Measurements from ENCODE around the gene CAB39.

CAB39 gene

DNA sequence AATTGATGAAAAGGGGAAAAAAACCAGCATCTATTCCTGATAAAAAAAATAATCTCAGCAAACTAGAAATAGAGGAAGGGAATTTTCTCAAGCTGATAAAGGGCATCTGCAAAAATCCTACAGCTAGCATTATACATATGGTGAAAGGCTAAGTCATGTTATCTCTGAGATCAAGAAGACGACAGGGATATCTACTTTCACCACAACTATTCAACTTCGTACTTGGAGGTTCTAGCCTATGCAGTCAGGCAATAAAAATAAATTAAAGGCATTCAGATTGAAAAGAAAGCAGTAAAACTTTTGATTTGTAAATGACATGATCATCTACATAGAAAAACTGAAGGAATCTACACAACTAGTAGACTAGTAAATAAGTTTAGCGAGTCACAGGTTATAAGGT lies 58.2 kb downstream of the CAB39 start:
- no peak for DNase-seq (ENCODE audit: low read depth)
- H3K4me3 ChIP-seq (ENCODE audit: low read depth, low read length), result no peak overlapping the region
- TF ChIP-seq, protein P1, sequence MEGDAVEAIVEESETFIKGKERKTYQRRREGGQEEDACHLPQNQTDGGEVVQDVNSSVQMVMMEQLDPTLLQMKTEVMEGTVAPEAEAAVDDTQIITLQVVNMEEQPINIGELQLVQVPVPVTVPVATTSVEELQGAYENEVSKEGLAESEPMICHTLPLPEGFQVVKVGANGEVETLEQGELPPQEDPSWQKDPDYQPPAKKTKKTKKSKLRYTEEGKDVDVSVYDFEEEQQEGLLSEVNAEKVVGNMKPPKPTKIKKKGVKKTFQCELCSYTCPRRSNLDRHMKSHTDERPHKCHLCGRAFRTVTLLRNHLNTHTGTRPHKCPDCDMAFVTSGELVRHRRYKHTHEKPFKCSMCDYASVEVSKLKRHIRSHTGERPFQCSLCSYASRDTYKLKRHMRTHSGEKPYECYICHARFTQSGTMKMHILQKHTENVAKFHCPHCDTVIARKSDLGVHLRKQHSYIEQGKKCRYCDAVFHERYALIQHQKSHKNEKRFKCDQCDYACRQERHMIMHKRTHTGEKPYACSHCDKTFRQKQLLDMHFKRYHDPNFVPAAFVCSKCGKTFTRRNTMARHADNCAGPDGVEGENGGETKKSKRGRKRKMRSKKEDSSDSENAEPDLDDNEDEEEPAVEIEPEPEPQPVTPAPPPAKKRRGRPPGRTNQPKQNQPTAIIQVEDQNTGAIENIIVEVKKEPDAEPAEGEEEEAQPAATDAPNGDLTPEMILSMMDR (IDR thresholded peaks at IDR 0.05; ENCODE audit: low read depth, low read length, missing control alignments), result no peak

DNA sequence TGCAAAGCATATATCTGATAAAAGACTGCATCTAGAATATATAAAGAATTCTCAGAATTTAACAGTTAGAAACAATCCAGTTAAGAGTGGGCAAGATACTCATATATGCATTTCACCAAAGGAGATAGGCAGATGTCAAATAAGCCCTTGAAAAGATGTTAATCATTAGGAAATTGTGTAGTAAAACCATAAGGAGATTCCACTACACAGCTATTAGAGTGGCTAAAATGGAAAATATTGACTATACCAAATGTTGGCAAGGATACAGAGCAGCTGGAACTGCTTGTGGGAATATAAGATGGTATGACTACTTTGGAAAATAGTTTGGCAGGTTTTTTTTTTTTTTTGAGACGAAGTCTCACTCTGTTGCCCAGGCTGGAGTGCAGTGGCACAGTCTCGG lies 59.5 kb downstream of the CAB39 start:
- TF ChIP-seq, protein P1 (IDR thresholded peaks at IDR 0.05; ENCODE audit: low read depth, low read length, missing control alignments), result no peak
- H3K4me3 ChIP-seq (ENCODE audit: low read depth, low read length), result no peak overlapping the region
- DNase-seq (ENCODE audit: low read depth), result no peak

DNA sequence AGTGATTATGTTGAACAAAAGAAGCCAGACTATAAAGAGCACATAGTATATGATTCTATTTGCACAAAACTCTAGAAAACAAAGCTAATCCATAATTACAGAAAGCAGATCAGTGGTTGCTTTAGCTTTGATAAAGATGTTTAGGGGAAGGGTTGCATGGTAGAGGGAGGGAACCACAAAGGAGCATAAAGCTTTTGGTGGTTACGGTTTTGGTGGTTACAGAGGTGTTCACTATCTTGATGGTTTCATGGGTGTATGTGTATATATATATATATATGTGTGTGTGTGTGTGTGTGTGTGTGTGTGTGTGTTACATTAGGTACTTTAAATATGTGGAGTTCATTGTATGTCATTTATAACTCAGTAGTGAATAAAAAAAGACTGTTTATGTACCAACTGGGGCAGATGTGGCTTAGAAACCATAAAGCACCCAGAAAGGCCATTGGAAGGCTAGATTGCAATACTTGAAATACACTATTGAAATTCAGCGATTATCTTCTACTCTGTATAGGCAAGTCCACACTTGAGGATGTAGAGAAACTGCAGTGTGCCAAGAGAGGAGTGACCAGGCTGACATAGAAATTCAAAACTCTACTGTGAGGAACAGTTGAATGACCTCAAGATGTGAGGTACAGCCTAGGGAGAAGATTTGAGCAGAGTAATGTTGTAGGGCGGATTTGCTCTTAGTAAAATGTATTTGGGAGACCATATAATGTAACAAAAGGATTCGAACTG lies 60.6 kb downstream of the CAB39 start:
- H3K4me3 ChIP-seq (ENCODE audit: low read depth, low read length), result no peak overlapping the region
- no peak for DNase-seq (ENCODE audit: low read depth)
- TF ChIP-seq, protein P1 (IDR thresholded peaks at IDR 0.05; ENCODE audit: low read depth, low read length, missing control alignments), result no peak

DNA sequence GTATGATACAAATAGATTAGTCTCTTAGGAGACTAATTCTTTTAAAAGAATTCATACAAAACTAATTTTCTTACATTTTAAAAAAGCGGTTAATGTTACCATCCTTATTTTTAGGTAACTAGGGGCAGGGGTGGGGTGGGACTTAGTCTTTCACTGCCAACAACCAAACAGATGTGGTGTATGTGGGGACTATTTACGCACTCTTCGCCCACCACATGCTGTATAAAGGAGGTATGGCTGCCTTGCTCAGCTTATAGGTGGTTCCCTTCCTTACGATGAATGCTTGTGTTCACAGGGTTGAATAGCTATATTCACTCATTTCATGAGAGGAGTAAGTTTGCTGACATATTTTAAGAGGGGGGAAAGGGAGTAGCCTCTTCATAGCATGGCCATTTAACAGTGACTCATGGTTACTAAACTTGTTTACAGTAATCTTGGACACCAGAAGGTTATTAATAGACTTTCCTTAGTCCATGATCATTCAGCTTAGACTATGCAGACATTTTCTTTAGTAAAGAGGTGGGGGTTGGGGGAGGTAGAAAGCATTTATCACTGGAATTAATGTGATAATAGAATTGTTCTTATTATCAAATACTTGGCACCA lies 61.8 kb downstream of the CAB39 start:
- no peak overlapping the region for H3K4me3 ChIP-seq (ENCODE audit: low read depth, low read length)
- DNase-seq (ENCODE audit: low read depth), result no peak
- TF ChIP-seq, protein P1 (IDR thresholded peaks at IDR 0.05; ENCODE audit: low read depth, low read length, missing control alignments), result no peak

DNA sequence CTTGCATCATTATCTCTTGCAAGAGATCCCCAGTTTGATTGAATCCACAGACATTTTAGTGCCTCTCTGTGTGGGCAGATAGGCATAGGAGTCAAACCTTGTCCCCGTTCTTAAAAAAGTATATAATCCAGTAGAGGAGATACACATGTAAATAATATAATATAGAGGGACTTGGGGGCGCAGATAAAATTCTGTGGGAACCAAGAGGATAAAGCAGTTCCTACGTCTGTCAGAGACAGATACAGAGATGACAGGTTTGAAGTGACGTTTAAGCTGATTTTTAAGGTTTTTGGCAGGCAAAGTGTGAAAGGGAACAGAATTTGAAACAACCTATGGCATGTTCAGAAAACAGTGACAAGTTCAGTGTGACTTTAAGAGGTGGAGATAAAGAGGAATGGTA lies 63.1 kb downstream of the CAB39 start:
- H3K4me3 ChIP-seq (ENCODE audit: low read depth, low read length), result no peak overlapping the region
- no peak for DNase-seq (ENCODE audit: low read depth)
- TF ChIP-seq, protein P1 (IDR thresholded peaks at IDR 0.05; ENCODE audit: low read depth, low read length, missing control alignments), result no peak

DNA sequence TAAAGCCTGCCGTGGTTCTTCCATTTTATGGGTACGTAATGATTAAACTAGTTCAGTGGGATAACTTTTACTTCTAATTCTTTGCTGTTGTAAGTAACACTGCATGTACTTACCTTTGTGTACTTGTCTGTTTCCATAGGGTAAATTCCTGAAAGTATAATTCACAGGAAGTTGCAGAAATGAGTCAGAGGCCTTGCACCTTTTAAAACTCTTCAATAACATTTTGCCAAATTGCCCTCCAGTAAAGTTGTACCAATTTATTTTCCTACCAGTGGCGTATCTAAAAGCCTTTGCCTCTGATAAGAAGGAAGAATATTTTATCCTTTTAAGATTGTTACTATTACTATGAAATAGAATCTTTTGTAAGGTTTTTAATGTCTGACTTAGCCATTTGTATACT lies 65.1 kb downstream of the CAB39 start:
- H3K4me3 ChIP-seq (ENCODE audit: low read depth, low read length), result no peak overlapping the region
- DNase-seq (ENCODE audit: low read depth), result no peak
- TF ChIP-seq, protein P1 (IDR thresholded peaks at IDR 0.05; ENCODE audit: low read depth, low read length, missing control alignments), result no peak

Measured in GM12864 (cell line).